Measurements from ENCODE around the gene FAM120A. TPM values are rescaled to one million over a fixed set of nuclear protein-coding genes. Genes with fewer than 3 reads are reported as not detected.
"Not testable (repeated sequence)": the region's sequence is repeated elsewhere in the genome, so short reads cannot be mapped to it uniquely, and the experiment has no call there.

Gene FAM120A
- total RNA-seq, 1 donor = 185 TPM

DNA sequence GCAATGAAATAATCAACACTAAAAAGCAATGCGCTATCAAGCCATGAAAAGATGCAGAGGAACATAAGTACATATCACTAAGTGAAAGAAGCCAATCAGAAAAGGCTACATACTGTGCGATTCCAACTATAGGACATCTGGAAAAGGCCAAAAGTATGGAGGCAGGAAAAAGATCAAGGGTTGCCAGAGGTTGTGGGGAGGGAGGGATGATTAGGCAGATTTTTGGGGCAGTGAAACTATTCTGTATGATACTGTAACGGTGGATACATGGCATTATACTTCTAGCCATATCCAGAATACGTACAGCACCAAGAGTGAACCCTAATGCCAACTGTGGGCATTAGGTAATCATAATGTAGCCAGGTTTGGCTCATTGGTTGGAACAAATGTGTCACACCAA lies 51.9 kb downstream of the FAM120A start:
- TF ChIP-seq, protein P1, sequence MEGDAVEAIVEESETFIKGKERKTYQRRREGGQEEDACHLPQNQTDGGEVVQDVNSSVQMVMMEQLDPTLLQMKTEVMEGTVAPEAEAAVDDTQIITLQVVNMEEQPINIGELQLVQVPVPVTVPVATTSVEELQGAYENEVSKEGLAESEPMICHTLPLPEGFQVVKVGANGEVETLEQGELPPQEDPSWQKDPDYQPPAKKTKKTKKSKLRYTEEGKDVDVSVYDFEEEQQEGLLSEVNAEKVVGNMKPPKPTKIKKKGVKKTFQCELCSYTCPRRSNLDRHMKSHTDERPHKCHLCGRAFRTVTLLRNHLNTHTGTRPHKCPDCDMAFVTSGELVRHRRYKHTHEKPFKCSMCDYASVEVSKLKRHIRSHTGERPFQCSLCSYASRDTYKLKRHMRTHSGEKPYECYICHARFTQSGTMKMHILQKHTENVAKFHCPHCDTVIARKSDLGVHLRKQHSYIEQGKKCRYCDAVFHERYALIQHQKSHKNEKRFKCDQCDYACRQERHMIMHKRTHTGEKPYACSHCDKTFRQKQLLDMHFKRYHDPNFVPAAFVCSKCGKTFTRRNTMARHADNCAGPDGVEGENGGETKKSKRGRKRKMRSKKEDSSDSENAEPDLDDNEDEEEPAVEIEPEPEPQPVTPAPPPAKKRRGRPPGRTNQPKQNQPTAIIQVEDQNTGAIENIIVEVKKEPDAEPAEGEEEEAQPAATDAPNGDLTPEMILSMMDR (IDR thresholded peaks at IDR 0.05; ENCODE audit: insufficient read depth, low read depth, low read length) = no peak
- no peak for DNase-seq (ENCODE audit: low read depth)
- no peak overlapping the region for H3K4me3 ChIP-seq (ENCODE audit: low read depth, low read length)

DNA sequence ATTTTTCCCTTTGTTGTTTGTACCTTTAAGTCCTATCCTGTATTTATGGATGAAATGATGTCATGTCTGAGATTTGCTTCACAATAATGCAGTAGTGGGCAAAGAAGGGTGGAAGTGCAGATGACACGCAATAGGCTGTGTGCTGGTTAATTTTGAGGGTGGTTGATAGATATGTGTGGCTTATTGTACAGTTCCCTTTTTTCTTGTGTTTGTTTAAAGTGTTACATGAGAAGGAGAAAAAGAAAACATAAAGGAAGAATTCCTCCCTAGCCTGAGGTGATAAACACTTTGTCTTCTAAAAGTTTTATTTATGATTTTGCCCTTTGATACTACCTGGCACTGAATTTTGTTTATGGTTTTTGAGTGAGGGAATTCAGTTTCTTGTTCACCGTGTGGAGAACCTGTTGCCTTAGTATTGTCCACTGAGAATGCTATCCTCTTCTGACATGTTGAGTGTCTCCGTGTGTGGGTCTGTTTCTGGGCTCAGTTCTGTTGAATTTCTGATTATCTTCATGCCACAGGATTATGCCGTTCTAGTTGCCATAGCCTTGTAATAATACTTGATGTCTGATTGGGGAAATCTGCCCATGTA lies 54.2 kb downstream of the FAM120A start:
- TF ChIP-seq, protein P1 (IDR thresholded peaks at IDR 0.05; ENCODE audit: insufficient read depth, low read depth, low read length) = no peak
- H3K4me3 ChIP-seq (ENCODE audit: low read depth, low read length) = no peak overlapping the region
- DNase-seq (ENCODE audit: low read depth) = peak; percentile 29

DNA sequence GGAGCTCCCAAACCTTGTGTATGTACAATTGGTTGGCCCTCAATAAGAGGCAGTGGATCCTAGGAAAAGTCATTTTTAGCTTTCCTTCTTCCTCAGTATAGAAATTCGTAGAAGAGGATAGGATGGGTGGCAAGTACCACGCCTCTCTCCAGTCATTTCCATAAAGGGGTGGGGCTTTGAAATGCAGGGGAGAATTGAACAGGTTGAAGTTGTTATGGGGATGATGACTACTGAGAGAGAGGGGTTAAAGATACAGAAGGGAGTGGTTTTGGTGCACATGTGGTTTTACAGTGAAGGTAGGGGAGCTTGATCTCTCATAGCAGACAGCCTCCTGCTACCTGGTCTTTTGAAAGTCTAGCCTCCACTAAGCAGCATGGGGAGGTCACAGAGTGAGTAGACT lies 56.3 kb downstream of the FAM120A start:
- H3K4me3 ChIP-seq (ENCODE audit: low read depth, low read length) = no peak overlapping the region
- TF ChIP-seq, protein P1 (IDR thresholded peaks at IDR 0.05; ENCODE audit: insufficient read depth, low read depth, low read length) = no peak
- no peak for DNase-seq (ENCODE audit: low read depth)

DNA sequence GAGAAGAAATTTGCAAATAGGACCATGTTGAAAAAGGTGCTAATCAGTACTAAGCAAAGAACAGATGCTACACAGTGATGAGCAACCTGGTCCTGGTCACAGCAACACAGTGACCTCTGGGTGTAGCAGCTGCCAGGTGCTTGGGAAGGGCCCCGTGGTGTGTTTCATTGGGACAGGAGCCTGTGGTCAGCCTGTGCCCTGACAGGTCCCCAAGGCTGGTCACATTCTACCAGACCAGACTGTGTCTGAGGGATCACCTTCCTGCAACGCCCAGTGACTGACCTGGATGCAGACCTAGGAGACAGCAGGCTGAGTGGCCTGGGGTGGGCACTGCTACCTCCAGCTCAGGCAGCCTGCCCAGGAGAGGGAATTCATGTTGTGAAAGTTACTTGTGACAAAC lies 56.7 kb downstream of the FAM120A start:
- H3K4me3 ChIP-seq (ENCODE audit: low read depth, low read length) = no peak overlapping the region
- DNase-seq (ENCODE audit: low read depth) = no peak
- TF ChIP-seq, protein P1 (IDR thresholded peaks at IDR 0.05; ENCODE audit: insufficient read depth, low read depth, low read length) = no peak

DNA sequence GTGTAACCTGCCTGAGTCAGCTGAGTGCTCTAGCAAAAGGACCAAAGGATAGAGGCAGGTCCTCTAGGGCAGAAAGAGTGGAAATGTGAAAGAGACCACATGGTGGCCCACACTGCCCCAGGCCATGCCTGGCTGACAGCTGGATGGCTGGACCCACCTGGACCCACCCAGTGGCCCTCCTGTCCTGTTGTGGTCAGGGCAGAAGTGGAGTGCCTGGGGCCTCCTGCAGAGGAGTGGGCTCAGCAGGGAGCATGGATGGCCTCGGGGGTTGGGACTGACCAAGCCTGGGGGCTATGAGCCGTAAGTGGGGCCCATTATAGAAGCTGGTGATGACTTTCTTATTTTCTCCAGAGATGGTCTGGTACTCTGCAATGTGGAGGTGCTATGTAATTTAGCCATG lies 57.6 kb downstream of the FAM120A start:
- TF ChIP-seq, protein P1 (IDR thresholded peaks at IDR 0.05; ENCODE audit: insufficient read depth, low read depth, low read length) = no peak
- no peak overlapping the region for H3K4me3 ChIP-seq (ENCODE audit: low read depth, low read length)
- DNase-seq (ENCODE audit: low read depth) = no peak

DNA sequence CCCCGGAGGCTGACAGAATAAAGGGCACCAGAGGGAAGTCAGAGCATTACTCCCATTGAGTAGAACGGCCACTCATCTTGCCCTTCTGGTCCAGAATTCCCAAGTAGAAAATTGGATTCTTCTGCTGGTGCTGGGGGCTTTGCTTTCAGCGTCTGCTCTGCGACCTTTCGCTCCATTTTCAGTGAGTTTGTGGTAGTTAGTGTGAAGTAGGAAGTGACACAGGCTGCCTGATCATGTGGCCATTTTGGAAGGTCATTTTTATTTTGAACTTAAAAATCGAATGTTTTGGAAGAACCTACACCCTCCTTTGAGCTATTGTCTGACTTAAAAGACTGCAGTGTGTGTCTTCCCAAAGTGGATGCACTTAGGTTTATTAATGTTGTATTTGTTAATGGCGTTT lies 58.6 kb downstream of the FAM120A start:
- no peak for DNase-seq (ENCODE audit: low read depth)
- H3K4me3 ChIP-seq (ENCODE audit: low read depth, low read length) = no peak overlapping the region
- TF ChIP-seq, protein P1 (IDR thresholded peaks at IDR 0.05; ENCODE audit: insufficient read depth, low read depth, low read length) = no peak

DNA sequence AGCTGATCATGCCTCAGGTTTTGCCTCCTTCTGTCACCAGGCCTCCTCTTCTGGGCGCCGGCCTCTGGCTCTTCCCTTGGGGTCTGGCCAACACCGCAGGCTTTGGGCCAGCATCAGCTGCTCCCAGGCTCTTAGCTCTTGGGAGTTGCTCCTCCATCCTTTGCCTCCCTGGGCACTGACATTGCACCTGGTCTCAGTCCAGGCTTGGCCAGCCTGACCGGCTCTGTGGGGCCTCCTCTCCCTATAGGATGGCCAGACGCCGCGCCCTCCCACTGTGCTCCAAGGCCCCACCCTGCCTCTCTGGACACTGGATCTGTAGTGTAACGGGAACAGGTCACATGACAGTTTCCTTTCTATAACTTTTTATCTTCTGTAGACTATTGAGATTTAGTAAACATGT lies 59.7 kb downstream of the FAM120A start:
- not testable (repeated sequence) for H3K4me3 ChIP-seq (ENCODE audit: low read depth, low read length)
- DNase-seq (ENCODE audit: low read depth) = peak; percentile 45

DNA sequence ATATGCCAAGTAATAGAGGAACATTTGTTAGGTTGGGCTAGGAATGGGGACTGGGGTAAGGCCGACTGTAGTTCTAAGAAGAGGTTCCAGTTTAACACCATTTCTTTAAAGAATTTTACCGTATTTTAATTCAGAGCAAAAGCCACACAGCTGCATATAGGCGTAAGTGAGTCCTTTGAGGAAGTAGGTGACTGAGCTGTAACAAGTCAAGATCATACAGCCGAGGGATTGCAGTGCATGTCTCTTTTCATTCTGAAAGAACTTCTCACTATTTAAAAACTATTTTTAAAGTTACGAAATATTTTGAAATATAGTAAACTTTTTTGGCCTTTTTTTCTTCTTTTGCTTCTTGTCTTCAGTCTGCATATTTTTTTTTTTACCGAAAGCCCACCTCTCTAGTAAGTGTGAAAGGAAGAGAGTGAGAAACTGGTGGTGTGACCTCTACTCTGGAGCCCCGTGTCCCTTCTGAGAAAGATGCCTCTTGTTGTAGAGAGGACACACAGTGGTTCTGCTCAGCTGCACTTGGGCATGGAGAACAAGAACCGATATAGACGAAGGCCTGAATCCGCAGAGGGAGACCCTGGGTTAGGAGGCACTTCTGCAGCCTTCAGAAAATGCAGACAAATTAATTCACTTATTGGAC lies 60.8 kb downstream of the FAM120A start:
- not testable (repeated sequence) for DNase-seq (ENCODE audit: low read depth); H3K4me3 ChIP-seq (ENCODE audit: low read depth, low read length)

All from fibroblast of villous mesenchyme (primary cell).